Mesenchymal stem cell (in vitro differentiated cells and primary cell): ENCODE results near the gene MSH3.
"Not testable (repeated sequence)": the region's sequence is repeated elsewhere in the genome, so short reads cannot be mapped to it uniquely, and the experiment has no call there.

ENCODE experiments used
- DNase-seq: peaks from one replicate; pipeline ENCODE4 v3.0.0-alpha.2; 2013
- H2AFZ ChIP-seq: one replicate; pipeline ENCODE4 v1.6.1; 2013; ENCODE audit warnings: low read depth, mild to moderate bottlenecking, control low read depth, inconsistent platforms, low read length, moderate library complexity
- H2AK5ac ChIP-seq: 2 replicates; pipeline ENCODE4 v1.6.1; 2013; ENCODE audit warnings: low read length, moderate library complexity, mild to moderate bottlenecking, inconsistent platforms; ENCODE audit not compliant: severe bottlenecking
- H2BK120ac ChIP-seq: one replicate; pipeline ENCODE4 v1.6.1; 2013; ENCODE audit warnings: low read depth, mild to moderate bottlenecking, inconsistent platforms, low read length, moderate library complexity
- H2BK12ac ChIP-seq, 2 experiments: one replicate each; pipeline ENCODE4 v1.6.1; 2013; ENCODE audit warnings: inconsistent platforms in 2 of 2, low read length in 2 of 2, mild to moderate bottlenecking in 2 of 2, moderate library complexity in 2 of 2, control low read depth in 1 of 2
- H2BK15ac ChIP-seq: one replicate; pipeline ENCODE4 v1.6.1; 2013; ENCODE audit warnings: mild to moderate bottlenecking, low read depth, inconsistent platforms; ENCODE audit not compliant: poor library complexity, severe bottlenecking
- H2BK5ac ChIP-seq: 2 replicates; pipeline ENCODE4 v1.6.1; 2013; ENCODE audit warnings: low read depth, mild to moderate bottlenecking, low read length, control low read depth, inconsistent platforms; ENCODE audit not compliant: poor library complexity, severe bottlenecking
- H3K14ac ChIP-seq, 2 experiments: one replicate each; pipeline ENCODE4 v1.6.1; 2013; ENCODE audit warnings: inconsistent platforms in 2 of 2, low read length in 2 of 2, control low read depth in 1 of 2, mild to moderate bottlenecking in 1 of 2, moderate library complexity in 1 of 2
- H3K18ac ChIP-seq, 2 experiments: one replicate each; pipeline ENCODE4 v1.6.1; 2013; ENCODE audit warnings: inconsistent platforms in 2 of 2, low read length in 2 of 2, control low read depth in 1 of 2, low read depth in 1 of 2, mild to moderate bottlenecking in 1 of 2
- H3K23ac ChIP-seq, 2 experiments: one replicate each; pipeline ENCODE4 v1.6.1; 2013; ENCODE audit warnings: inconsistent platforms in 2 of 2, low read length in 2 of 2, mild to moderate bottlenecking in 2 of 2, moderate library complexity in 2 of 2, control low read depth in 1 of 2
- H3K27ac ChIP-seq: 2 replicates; pipeline ENCODE4 v1.5.1; 2013; ENCODE audit warnings: mild to moderate bottlenecking, moderate library complexity, low read length, control low read depth, inconsistent platforms; ENCODE audit not compliant: poor library complexity, severe bottlenecking
- H3K27me3 ChIP-seq, 2 experiments: 2 replicates each; pipeline versions ENCODE4 v1.6.1 to v1.7.0; 2013; ENCODE audit warnings: low read length in 2 of 2, mild to moderate bottlenecking in 2 of 2, moderate library complexity in 2 of 2, control low read depth in 1 of 2, inconsistent platforms in 1 of 2; ENCODE audit not compliant: control insufficient read depth in 1 of 2, insufficient read depth in 1 of 2
- H3K36me3 ChIP-seq, 2 experiments: 2 replicates each; pipeline versions ENCODE4 v1.6.1 to v1.7.0; 2013; ENCODE audit warnings: low read length in 2 of 2, control low read depth in 1 of 2, inconsistent platforms in 1 of 2, low read depth in 1 of 2, mild to moderate bottlenecking in 1 of 2; ENCODE audit not compliant: insufficient read depth in 2 of 2, control insufficient read depth in 1 of 2
- H3K4ac ChIP-seq, 2 experiments: one replicate each; pipeline ENCODE4 v1.6.1; 2013; ENCODE audit warnings: inconsistent platforms in 2 of 2, low read length in 2 of 2, mild to moderate bottlenecking in 2 of 2, moderate library complexity in 2 of 2, control low read depth in 1 of 2, low read depth in 1 of 2
- H3K4me1 ChIP-seq: 2 replicates; pipeline ENCODE4 v1.6.1; 2013; ENCODE audit warnings: low read depth, low read length, control low read depth; ENCODE audit not compliant: control insufficient read depth, insufficient read depth
- H3K4me2 ChIP-seq: 2 replicates; pipeline ENCODE4 v1.6.1; 2013; ENCODE audit warnings: low read length, mild to moderate bottlenecking, inconsistent platforms; ENCODE audit not compliant: poor library complexity, severe bottlenecking
- H3K4me3 ChIP-seq, 2 experiments: 2 replicates each; pipeline versions ENCODE4 v1.5.1 to v1.7.0; 2013; ENCODE audit warnings: low read length in 2 of 2, mild to moderate bottlenecking in 2 of 2, control low read depth in 1 of 2, low read depth in 1 of 2; ENCODE audit not compliant: insufficient read depth in 1 of 2
- H3K79me1 ChIP-seq: replicated peaks from 2 replicates; pipeline ENCODE4 v1.6.1; 2013; ENCODE audit warnings: mild to moderate bottlenecking, control low read depth, low read length, inconsistent platforms; ENCODE audit not compliant: poor library complexity, severe bottlenecking
- H3K9ac ChIP-seq: 2 replicates; pipeline ENCODE4 v1.7.0; 2013; ENCODE audit warnings: mild to moderate bottlenecking, low read length, moderate library complexity
- H3K9me3 ChIP-seq: 2 replicates; pipeline ENCODE4 v1.7.0; 2013; ENCODE audit warnings: mild to moderate bottlenecking, low read length; ENCODE audit not compliant: control insufficient read depth
- H4K8ac ChIP-seq: one replicate; pipeline ENCODE4 v1.6.1; 2013; ENCODE audit warnings: inconsistent platforms, mild to moderate bottlenecking, low read length, moderate library complexity
- H4K91ac ChIP-seq: one replicate; pipeline ENCODE4 v1.6.1; 2013; ENCODE audit warnings: mild to moderate bottlenecking, low read length, inconsistent platforms
- WGBS: methylation state at CpG from one replicate; pipeline ENCODE4 v1.1.7; 2013; ENCODE audit warnings: mixed read lengths; 5-methylcytosine and 5-hydroxymethylcytosine counted together

Gene MSH3

DNA sequence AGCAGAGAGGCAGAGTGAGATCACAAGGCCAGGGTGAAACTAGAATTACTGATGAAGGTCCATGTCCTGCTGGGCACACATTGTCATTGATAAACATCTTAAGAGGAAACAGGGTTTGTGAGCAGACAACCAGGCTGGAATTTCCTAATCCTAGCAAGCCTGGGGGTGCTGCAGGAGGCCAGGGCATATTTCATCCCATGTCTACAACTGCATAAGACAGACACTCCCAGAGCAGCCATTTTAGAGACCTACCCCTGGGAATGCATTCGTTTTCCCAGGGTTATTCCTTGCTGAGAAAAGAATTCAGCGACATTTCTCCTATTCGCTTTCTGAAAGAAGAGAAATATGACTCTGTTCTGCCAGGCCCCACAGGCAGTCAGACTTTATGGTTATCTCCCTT lies 248.2 kb downstream of the MSH3 start:
- not testable (repeated sequence) for H3K18ac ChIP-seq, H2AK5ac ChIP-seq, H3K27ac ChIP-seq, H3K9me3 ChIP-seq, H3K9ac ChIP-seq, H3K14ac ChIP-seq, H2BK5ac ChIP-seq, H3K79me1 ChIP-seq, H2BK120ac ChIP-seq, H2BK12ac ChIP-seq, H3K36me3 ChIP-seq, H3K27me3 ChIP-seq, DNase-seq, H3K4me1 ChIP-seq, H4K91ac ChIP-seq, H3K23ac ChIP-seq, H3K4me3 ChIP-seq, H4K8ac ChIP-seq, H3K4me2 ChIP-seq, H2BK15ac ChIP-seq, H3K4ac ChIP-seq, H2AFZ ChIP-seq
- 74% methylated on average over 3 of the region's 3 CpGs for WGBS

DNA sequence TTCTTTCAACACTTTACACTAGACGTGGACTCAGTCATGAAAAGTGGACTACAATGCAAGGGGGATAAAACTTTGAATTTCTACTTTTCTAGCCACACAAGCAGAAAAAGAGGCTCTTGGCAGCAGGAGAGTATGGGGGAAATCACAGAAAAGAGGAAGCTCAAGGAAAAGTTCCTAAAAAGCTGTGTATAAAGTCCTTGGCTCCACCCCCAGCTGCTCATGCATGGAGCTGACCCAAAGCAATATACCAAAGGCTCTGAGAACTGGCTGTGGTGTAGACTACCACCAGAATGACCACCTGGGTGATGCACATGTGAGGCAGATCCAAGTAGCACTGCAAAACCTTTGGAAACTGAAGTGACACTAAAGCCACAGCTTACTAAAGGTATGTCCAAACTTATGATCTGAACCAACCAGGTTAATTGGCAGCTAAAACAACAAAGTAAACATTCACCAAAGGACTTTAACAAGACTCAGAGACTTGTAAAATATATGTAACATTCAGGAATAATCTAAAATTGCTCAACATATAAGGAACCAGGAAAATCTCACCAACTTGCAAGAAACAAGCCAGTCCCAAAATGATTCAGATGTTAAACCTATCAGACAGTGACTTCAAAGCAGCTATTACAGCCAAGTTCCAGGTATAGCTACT lies 250.2 kb downstream of the MSH3 start:
- Histone ChIP-seq H3K4me3 (no peak overlapping the region), H2BK15ac (no peak overlapping the region), H3K18ac (no peak overlapping the region), H3K9me3 (peaks cover 6% of the 10 kb centered on the region), H3K9ac (no peak overlapping the region), H3K23ac (no peak overlapping the region), H3K27ac (no peak overlapping the region), H3K27me3 (no peaks in the 10 kb centered on the region), H2BK12ac (no peak overlapping the region), H3K79me1 (no peaks in the 10 kb centered on the region), H3K14ac (no peak overlapping the region), H2AK5ac (no peak overlapping the region), H3K4me2 (no peak overlapping the region), H2BK120ac (no peak overlapping the region), H3K36me3 (no peaks in the 10 kb centered on the region), H2BK5ac (no peak overlapping the region), H4K91ac (no peak overlapping the region), H3K4ac (no peak overlapping the region), H3K4me1 (no peaks in the 10 kb centered on the region), H2AFZ (no peak overlapping the region), H4K8ac (no peak overlapping the region)
- no CpG with 5 or more reads among the region's 1 CpG for WGBS
- no peak for DNase-seq

DNA sequence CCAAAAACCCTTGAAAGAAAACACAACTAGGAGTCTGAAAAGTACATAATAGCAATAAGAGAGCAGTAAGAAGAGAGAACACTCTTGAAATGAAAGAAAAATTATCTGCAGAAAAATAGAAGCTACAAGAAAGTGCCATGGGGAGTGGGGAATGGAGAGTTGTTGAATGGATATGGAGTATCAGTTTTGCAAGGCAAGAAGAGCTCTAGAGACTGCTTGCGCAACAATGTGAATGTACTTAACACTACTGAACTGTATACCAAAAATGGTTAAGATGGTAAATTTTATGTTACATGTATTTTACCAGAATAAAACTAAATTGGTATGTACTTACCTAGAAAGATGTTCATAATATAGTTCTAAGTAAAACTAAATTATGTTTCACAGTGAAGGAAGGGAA lies 251.0 kb downstream of the MSH3 start:
- no peaks in the 10 kb centered on the region for H3K27me3 ChIP-seq
- no peak overlapping the region for H3K4me3 ChIP-seq
- H3K27ac ChIP-seq = no peak overlapping the region
- H2BK15ac ChIP-seq = no peak overlapping the region
- WGBS = no CpG with 5 or more reads among the region's 1 CpG
- no peak overlapping the region for H3K23ac ChIP-seq
- no peak overlapping the region for H3K18ac ChIP-seq
- H4K8ac ChIP-seq = no peak overlapping the region
- no peak overlapping the region for H2AK5ac ChIP-seq
- DNase-seq = no peak
- no peak overlapping the region for H3K9ac ChIP-seq
- no peak overlapping the region for H3K4me2 ChIP-seq
- H3K4me1 ChIP-seq = no peaks in the 10 kb centered on the region
- no peak overlapping the region for H3K4ac ChIP-seq
- no peak overlapping the region for H4K91ac ChIP-seq
- no peak overlapping the region for H2BK120ac ChIP-seq
- H3K14ac ChIP-seq = no peak overlapping the region
- no peak overlapping the region for H2BK12ac ChIP-seq
- peaks cover 6% of the 10 kb centered on the region for H3K9me3 ChIP-seq
- no peaks in the 10 kb centered on the region for H3K36me3 ChIP-seq
- no peaks in the 10 kb centered on the region for H3K79me1 ChIP-seq
- H2AFZ ChIP-seq = no peak overlapping the region
- no peak overlapping the region for H2BK5ac ChIP-seq

DNA sequence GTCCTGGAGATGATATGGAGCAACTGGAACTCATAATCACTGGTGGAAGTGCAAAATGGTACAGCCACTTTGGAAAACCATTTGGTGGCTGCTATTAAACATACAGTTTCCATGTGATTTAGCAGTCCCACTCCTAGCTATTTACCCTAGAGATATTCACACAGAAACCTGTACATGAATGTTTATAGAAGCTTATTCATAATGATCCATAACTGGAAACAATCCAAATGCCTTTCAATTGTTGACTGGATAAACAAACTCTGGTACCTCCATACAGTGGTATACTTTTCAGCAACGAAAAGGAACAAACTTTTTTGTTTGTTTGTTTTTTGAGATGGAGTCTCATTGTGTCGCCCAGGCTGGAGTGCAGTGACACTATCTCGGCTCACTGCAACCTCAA lies 258.0 kb downstream of the MSH3 start:
- no peaks in the 10 kb centered on the region for H3K79me1 ChIP-seq
- H4K8ac ChIP-seq = no peak overlapping the region
- no peak overlapping the region for H3K27ac ChIP-seq
- no peak overlapping the region for H3K14ac ChIP-seq
- no peak overlapping the region for H3K4me3 ChIP-seq
- H3K9ac ChIP-seq = no peak overlapping the region
- no peaks in the 10 kb centered on the region for H3K9me3 ChIP-seq
- H2AFZ ChIP-seq = no peak overlapping the region
- H3K4me2 ChIP-seq = no peak overlapping the region
- no peak overlapping the region for H2BK120ac ChIP-seq
- no peak for DNase-seq
- 89% methylated on average over 3 of the region's 3 CpGs for WGBS
- H3K27me3 ChIP-seq = no peaks in the 10 kb centered on the region
- H2BK15ac ChIP-seq = no peak overlapping the region
- no peak overlapping the region for H2BK5ac ChIP-seq
- no peak overlapping the region for H3K4ac ChIP-seq
- no peak overlapping the region for H3K23ac ChIP-seq
- no peaks in the 10 kb centered on the region for H3K4me1 ChIP-seq
- no peaks in the 10 kb centered on the region for H3K36me3 ChIP-seq
- no peak overlapping the region for H3K18ac ChIP-seq
- H2AK5ac ChIP-seq = no peak overlapping the region
- no peak overlapping the region for H2BK12ac ChIP-seq
- no peak overlapping the region for H4K91ac ChIP-seq
